Neural progenitor cell (in vitro differentiated cells): ENCODE results near the gene MYOM3.

ENCODE experiments used
- EZH2 ChIP-seq: fragments of 200-600 bp; sonication (generic); IDR thresholded peaks from 2 replicates; pipeline ENCODE4 v1.6.1; 2017; ENCODE audit warnings: antibody characterized with exemption, mild to moderate bottlenecking, moderate library complexity
- EZH2phosphoT487 ChIP-seq: fragments of 200-600 bp; sonication (generic); IDR thresholded peaks from 2 replicates; pipeline ENCODE4 v1.6.1; 2017; ENCODE audit warnings: antibody characterized with exemption
- TF ChIP-seq, protein P1 (sequence below): fragments of 200-600 bp; sonication (generic); IDR thresholded peaks from 2 replicates; pipeline ENCODE4 v1.5.1; 2017; ENCODE audit warnings: antibody characterized with exemption, mild to moderate bottlenecking

DNA sequence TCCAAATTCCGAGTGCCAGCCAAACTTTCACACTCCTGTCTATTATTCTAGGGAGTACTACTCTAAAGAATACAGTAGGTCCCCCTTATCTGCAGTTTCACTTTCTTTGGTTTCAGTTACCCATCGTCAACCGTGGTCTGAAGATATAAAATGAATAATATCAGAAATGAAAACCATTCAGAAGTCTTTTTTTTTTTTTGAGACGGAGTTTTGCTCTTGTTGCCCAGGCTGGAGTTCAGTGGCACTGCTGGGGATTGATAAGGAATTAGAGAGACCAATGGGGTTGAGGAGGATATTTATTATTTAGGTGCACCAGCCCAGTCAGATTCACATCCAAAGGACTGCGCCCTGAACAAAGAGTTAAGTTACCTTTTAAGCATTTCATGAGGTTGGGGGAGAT lies 79.0 kb downstream of the MYOM3 start:
- TF ChIP-seq, protein P1, sequence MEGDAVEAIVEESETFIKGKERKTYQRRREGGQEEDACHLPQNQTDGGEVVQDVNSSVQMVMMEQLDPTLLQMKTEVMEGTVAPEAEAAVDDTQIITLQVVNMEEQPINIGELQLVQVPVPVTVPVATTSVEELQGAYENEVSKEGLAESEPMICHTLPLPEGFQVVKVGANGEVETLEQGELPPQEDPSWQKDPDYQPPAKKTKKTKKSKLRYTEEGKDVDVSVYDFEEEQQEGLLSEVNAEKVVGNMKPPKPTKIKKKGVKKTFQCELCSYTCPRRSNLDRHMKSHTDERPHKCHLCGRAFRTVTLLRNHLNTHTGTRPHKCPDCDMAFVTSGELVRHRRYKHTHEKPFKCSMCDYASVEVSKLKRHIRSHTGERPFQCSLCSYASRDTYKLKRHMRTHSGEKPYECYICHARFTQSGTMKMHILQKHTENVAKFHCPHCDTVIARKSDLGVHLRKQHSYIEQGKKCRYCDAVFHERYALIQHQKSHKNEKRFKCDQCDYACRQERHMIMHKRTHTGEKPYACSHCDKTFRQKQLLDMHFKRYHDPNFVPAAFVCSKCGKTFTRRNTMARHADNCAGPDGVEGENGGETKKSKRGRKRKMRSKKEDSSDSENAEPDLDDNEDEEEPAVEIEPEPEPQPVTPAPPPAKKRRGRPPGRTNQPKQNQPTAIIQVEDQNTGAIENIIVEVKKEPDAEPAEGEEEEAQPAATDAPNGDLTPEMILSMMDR = no peak
- TF ChIP-seq EZH2 (no peak), EZH2phosphoT487 (no peak)
